ENCODE measurements around the gene OTUD7B. TPM values are rescaled to one million over a fixed set of nuclear protein-coding genes. Genes with fewer than 3 reads are reported as not detected.
A peak's percentile ranks its signal among the peaks of the same experiment; 100 is the strongest.

OTUD7B gene
- total and polyA plus RNA-seq, 9 of the 15 experiments (the other 6 are each of a cell fraction or from before 2014, with no cell fraction given) = 0.96 to 18.8 (median 7.4) TPM

DNA sequence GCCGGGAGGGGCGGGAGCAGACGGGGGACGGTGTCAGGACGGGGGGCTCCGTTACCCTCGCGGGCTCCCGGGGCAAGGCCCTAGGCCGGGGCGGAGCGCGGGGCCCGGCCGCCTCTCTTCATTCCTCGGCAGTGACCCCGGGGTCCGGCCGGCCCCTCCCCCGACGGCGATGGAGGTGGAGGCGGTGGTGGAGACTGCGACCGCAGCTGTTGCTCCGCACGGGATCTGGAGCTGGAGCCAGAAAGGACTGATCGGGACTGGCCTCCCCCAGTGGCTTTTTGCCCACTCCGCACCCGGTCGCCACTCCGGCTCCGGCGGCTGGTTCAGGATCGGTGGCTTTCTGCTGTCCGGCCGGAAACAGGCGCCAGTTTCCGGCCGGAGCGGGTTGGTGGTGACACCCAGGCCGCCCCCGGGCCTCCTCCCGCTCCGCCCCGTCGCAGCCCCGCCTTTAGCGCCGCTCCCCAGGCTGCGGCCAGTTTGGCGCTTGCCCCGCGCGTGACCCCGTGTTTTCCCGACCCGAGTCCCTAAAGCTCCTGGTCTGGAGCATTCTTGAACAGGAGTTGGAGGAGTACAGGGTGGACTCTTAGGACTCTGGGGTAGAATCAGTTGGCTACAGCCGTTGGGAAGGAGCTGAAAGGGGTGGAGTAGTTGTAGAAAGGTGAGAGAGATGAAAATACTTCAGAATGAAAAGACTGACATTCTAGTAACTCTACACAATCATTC is at the start of gene OTUD7B (continued):
- TF ChIP-seq, protein P1, sequence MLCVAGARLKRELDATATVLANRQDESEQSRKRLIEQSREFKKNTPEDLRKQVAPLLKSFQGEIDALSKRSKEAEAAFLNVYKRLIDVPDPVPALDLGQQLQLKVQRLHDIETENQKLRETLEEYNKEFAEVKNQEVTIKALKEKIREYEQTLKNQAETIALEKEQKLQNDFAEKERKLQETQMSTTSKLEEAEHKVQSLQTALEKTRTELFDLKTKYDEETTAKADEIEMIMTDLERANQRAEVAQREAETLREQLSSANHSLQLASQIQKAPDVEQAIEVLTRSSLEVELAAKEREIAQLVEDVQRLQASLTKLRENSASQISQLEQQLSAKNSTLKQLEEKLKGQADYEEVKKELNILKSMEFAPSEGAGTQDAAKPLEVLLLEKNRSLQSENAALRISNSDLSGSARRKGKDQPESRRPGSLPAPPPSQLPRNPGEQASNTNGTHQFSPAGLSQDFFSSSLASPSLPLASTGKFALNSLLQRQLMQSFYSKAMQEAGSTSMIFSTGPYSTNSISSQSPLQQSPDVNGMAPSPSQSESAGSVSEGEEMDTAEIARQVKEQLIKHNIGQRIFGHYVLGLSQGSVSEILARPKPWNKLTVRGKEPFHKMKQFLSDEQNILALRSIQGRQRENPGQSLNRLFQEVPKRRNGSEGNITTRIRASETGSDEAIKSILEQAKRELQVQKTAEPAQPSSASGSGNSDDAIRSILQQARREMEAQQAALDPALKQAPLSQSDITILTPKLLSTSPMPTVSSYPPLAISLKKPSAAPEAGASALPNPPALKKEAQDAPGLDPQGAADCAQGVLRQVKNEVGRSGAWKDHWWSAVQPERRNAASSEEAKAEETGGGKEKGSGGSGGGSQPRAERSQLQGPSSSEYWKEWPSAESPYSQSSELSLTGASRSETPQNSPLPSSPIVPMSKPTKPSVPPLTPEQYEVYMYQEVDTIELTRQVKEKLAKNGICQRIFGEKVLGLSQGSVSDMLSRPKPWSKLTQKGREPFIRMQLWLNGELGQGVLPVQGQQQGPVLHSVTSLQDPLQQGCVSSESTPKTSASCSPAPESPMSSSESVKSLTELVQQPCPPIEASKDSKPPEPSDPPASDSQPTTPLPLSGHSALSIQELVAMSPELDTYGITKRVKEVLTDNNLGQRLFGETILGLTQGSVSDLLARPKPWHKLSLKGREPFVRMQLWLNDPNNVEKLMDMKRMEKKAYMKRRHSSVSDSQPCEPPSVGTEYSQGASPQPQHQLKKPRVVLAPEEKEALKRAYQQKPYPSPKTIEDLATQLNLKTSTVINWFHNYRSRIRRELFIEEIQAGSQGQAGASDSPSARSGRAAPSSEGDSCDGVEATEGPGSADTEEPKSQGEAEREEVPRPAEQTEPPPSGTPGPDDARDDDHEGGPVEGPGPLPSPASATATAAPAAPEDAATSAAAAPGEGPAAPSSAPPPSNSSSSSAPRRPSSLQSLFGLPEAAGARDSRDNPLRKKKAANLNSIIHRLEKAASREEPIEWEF (CRISPR knock-in tag; IDR thresholded peaks at IDR 0.05) = no peak
- TF ChIP-seq, protein P2, sequence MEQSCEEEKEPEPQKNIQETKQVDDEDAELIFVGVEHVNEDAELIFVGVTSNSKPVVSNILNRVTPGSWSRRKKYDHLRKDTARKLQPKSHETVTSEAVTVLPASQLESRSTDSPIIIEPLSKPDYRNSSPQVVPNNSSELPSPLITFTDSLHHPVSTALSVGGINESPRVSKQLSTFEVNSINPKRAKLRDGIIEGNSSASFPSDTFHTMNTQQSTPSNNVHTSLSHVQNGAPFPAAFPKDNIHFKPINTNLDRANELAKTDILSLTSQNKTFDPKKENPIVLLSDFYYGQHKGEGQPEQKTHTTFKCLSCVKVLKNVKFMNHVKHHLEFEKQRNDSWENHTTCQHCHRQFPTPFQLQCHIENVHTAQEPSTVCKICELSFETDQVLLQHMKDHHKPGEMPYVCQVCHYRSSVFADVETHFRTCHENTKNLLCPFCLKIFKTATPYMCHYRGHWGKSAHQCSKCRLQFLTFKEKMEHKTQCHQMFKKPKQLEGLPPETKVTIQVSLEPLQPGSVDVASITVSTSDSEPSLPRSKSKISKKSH (CRISPR knock-in tag; IDR thresholded peaks at IDR 0.05) = no peak
- TF ChIP-seq SOX6 (IDR thresholded peaks at IDR 0.05) (peak; percentile 70; the same call in 1 of the 2 replicates), NEUROD1 (IDR thresholded peaks at IDR 0.05; ENCODE audit: borderline replicate concordance, low read depth, low read length, partially characterized antibody) (peak; percentile 79), DPF2 (IDR thresholded peaks at IDR 0.05) (0 out of 2 replicates have a peak, but pooled peaks have one; percentile 22), MEIS2 (IDR thresholded peaks at IDR 0.05; ENCODE audit: partially characterized antibody) (no peak), ZNF224 (CRISPR knock-in tag; IDR thresholded peaks at IDR 0.05) (no peak), EGR1 (conservative IDR thresholded peaks at IDR 0.05) (peak; percentile 96), SREBF1 (IDR thresholded peaks at IDR 0.05; ENCODE audit: borderline replicate concordance, low read depth, low read length) (no peak), NR4A1 (CRISPR knock-in tag; IDR thresholded peaks at IDR 0.05) (no peak), NR4A1 (tag; IDR thresholded peaks at IDR 0.05) (peak; percentile 27; the same call in 1 of the 2 replicates), RBM22 (IDR thresholded peaks at IDR 0.05; ENCODE audit: low read depth, low read length, poor library complexity, severe bottlenecking) (peak; percentile 90)
- TF ChIP-seq, protein P3, sequence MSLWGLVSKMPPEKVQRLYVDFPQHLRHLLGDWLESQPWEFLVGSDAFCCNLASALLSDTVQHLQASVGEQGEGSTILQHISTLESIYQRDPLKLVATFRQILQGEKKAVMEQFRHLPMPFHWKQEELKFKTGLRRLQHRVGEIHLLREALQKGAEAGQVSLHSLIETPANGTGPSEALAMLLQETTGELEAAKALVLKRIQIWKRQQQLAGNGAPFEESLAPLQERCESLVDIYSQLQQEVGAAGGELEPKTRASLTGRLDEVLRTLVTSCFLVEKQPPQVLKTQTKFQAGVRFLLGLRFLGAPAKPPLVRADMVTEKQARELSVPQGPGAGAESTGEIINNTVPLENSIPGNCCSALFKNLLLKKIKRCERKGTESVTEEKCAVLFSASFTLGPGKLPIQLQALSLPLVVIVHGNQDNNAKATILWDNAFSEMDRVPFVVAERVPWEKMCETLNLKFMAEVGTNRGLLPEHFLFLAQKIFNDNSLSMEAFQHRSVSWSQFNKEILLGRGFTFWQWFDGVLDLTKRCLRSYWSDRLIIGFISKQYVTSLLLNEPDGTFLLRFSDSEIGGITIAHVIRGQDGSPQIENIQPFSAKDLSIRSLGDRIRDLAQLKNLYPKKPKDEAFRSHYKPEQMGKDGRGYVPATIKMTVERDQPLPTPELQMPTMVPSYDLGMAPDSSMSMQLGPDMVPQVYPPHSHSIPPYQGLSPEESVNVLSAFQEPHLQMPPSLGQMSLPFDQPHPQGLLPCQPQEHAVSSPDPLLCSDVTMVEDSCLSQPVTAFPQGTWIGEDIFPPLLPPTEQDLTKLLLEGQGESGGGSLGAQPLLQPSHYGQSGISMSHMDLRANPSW (CRISPR knock-in tag; IDR thresholded peaks at IDR 0.05) = no peak
- TF ChIP-seq, protein P4, sequence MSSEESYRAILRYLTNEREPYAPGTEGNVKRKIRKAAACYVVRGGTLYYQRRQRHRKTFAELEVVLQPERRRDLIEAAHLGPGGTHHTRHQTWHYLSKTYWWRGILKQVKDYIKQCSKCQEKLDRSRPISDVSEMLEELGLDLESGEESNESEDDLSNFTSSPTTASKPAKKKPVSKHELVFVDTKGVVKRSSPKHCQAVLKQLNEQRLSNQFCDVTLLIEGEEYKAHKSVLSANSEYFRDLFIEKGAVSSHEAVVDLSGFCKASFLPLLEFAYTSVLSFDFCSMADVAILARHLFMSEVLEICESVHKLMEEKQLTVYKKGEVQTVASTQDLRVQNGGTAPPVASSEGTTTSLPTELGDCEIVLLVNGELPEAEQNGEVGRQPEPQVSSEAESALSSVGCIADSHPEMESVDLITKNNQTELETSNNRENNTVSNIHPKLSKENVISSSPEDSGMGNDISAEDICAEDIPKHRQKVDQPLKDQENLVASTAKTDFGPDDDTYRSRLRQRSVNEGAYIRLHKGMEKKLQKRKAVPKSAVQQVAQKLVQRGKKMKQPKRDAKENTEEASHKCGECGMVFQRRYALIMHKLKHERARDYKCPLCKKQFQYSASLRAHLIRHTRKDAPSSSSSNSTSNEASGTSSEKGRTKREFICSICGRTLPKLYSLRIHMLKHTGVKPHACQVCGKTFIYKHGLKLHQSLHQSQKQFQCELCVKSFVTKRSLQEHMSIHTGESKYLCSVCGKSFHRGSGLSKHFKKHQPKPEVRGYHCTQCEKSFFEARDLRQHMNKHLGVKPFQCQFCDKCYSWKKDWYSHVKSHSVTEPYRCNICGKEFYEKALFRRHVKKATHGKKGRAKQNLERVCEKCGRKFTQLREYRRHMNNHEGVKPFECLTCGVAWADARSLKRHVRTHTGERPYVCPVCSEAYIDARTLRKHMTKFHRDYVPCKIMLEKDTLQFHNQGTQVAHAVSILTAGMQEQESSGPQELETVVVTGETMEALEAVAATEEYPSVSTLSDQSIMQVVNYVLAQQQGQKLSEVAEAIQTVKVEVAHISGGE (CRISPR knock-in tag; IDR thresholded peaks at IDR 0.05) = peak; percentile 96 to 100 (median 100)

Data from K562 (cell line).